PFSK-1 (cell line): ENCODE measurements around the gene PLCXD3.

Experiments
- FOXP2 ChIP-seq: optimal IDR thresholded peaks from 2 replicates; pipeline ENCODE3; 2011; ENCODE audit warnings: borderline replicate concordance, control low read depth, inconsistent platforms; ENCODE audit not compliant: insufficient read depth; ENCODE audit errors: extremely low read length, extremely low read depth
- POLR2AphosphoS5 ChIP-seq: IDR thresholded peaks from 2 replicates; pipeline ENCODE4 v1.6.1; 2012; ENCODE audit warnings: low read depth, mild to moderate bottlenecking, control low read depth, low read length, moderate library complexity
- SIN3A ChIP-seq: IDR thresholded peaks from 2 replicates; pipeline ENCODE4 v1.6.1; 2012; ENCODE audit warnings: mild to moderate bottlenecking, low read length, moderate library complexity, borderline replicate concordance; ENCODE audit not compliant: insufficient read depth
- TAF1 ChIP-seq: IDR thresholded peaks from 2 replicates; pipeline ENCODE4 v1.6.1; 2012; ENCODE audit warnings: low read length, control low read depth, borderline replicate concordance; ENCODE audit not compliant: insufficient read depth
- TF ChIP-seq, protein P1 (sequence below), 2 experiments: IDR thresholded peaks; 2 replicates each; pipeline versions ENCODE4 v1.6.1 to v1.8.0; 2011 to 2012; ENCODE audit warnings: low read depth in 2 of 2, low read length in 2 of 2, control low read depth in 1 of 2, inconsistent platforms in 1 of 2, mild to moderate bottlenecking in 1 of 2, moderate library complexity in 1 of 2; ENCODE audit not compliant: insufficient read depth in 1 of 2

PLCXD3 gene

DNA sequence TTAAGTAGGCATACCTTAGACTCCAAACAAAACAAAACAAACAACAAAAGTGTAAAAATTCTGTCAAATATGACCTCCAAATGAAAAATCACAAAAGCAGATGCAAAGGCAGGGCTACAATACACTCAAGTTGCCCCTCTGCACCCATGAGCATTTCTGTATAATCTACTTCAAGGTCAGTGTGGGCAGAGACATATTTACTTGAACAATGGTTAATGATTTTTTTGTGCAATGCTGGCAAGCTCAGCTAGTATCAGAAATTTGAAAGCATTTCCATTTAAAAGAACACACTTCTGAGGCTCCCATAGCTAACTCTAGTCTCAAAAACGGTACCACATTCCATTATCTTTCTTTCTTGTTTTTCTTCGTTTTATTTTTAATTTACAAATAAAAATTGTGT lies 57.9 kb downstream of the PLCXD3 start:
- TF ChIP-seq SIN3A: no peak
- no peak for TF ChIP-seq FOXP2
- TF ChIP-seq, protein P1, sequence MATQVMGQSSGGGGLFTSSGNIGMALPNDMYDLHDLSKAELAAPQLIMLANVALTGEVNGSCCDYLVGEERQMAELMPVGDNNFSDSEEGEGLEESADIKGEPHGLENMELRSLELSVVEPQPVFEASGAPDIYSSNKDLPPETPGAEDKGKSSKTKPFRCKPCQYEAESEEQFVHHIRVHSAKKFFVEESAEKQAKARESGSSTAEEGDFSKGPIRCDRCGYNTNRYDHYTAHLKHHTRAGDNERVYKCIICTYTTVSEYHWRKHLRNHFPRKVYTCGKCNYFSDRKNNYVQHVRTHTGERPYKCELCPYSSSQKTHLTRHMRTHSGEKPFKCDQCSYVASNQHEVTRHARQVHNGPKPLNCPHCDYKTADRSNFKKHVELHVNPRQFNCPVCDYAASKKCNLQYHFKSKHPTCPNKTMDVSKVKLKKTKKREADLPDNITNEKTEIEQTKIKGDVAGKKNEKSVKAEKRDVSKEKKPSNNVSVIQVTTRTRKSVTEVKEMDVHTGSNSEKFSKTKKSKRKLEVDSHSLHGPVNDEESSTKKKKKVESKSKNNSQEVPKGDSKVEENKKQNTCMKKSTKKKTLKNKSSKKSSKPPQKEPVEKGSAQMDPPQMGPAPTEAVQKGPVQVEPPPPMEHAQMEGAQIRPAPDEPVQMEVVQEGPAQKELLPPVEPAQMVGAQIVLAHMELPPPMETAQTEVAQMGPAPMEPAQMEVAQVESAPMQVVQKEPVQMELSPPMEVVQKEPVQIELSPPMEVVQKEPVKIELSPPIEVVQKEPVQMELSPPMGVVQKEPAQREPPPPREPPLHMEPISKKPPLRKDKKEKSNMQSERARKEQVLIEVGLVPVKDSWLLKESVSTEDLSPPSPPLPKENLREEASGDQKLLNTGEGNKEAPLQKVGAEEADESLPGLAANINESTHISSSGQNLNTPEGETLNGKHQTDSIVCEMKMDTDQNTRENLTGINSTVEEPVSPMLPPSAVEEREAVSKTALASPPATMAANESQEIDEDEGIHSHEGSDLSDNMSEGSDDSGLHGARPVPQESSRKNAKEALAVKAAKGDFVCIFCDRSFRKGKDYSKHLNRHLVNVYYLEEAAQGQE (IDR thresholded peaks at IDR 0.05; ENCODE audit: insufficient read depth in 1 of 2, low read depth in 2 of 2, low read length in 2 of 2): no peak
- no peak for TF ChIP-seq POLR2AphosphoS5
- no peak for TF ChIP-seq TAF1

DNA sequence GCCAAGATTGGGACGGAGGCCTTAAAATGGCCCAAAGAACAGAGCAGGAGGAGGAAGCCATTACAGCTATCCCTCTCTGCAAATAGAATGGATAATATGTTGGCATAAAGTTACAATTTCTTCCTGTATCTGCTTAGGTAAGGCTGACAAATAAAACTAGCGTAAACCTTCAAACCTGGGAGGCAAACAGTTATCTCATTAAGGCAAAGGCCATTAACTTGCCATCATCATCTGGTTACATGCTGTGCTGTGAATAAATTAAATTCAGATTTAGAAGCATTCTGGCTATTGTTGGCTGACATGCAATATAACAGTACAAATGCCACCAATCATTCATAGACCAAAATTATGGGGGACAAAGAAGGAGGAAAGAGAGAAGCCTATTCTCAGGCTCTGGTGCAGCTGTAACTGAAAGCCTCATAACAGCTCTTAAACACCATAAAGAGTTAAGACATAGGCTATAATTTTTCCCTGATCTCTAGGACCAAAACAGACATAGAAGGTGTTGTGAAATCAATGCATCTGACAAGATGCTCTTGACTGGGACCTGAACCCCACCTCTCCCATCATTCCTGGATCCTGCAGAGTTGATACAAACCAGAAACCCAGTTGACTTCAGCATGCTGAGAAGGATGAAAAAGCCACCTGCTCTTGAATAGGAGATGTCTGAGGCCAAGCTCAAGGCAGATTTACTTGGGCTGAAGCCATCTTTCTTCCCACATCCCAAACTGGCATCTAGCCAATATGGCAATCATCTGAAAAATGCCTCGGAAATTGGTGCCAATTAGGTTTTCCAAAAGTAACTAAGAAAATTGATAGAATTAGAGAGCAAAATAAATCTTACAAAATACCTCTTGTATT lies 62.5 kb downstream of the PLCXD3 start:
- no peak for TF ChIP-seq SIN3A
- no peak for TF ChIP-seq FOXP2
- TF ChIP-seq, protein P1 (IDR thresholded peaks at IDR 0.05; ENCODE audit: insufficient read depth in 1 of 2, low read depth in 2 of 2, low read length in 2 of 2): no peak

DNA sequence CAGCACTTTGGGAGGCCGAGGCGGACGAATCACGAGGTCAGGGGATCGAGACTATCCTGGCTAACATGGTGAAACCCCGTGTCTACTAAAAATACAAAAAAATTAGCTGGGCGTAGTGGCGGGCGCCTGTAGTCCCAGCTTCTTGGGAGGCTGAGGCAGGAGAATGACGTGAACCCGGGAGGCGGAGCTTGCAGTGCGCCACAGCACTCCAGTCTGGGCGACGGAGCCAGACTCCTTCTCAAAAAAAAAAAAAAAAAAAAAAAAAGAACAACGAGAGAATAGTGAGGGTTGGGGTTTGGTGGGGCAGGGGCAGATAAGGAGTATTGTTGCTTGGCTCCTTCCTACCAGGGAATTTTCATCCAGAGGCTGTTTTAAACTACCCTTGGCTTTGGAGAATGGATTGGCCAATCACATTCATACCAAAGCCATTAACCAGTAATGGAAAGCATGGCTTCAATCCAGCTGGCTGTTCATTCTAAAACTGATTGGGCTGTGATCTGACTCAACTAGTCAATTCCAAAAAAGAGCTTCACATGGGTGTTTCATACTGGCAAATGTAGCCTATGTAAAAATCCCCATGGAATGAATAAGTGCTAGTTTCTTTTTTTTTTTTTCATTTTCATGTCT lies 64.4 kb downstream of the PLCXD3 start:
- TF ChIP-seq FOXP2 (no peak), TAF1 (no peak), SIN3A (no peak), POLR2AphosphoS5 (no peak)
- TF ChIP-seq, protein P1 (IDR thresholded peaks at IDR 0.05; ENCODE audit: insufficient read depth in 1 of 2, low read depth in 2 of 2, low read length in 2 of 2): no peak

DNA sequence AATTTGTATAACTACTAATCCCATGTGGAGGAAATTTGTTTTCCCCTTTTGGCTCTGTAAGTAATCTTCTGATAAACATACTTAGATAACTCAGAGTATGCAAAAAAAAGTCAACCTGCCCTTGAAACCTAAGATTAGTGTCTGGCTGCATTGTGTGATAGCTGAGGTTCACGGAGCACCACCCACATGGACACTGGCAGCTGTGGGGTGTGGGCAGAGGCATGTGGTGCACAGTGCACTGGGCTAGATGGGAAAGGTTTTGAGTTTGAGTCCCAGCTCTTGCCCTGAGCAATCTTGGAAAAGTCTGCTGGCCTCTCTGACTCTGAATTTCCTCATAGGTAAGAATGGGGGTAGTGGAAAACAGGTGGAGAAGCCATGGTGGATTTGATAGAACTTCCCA lies 75.1 kb downstream of the PLCXD3 start:
- no peak for TF ChIP-seq FOXP2
- TF ChIP-seq SIN3A: no peak
- TF ChIP-seq POLR2AphosphoS5: no peak
- TF ChIP-seq, protein P1 (IDR thresholded peaks at IDR 0.05; ENCODE audit: insufficient read depth in 1 of 2, low read depth in 2 of 2, low read length in 2 of 2): no peak
- no peak for TF ChIP-seq TAF1
